ENCODE measurements around the gene CSTPP1.

- TF ChIP-seq CTCF (IDR thresholded peaks at IDR 0.05) (no peak), POLR2A (IDR thresholded peaks at IDR 0.05) (no peak)
These were observed 30.2 kb downstream of the CSTPP1 start for GRCh38 chr11:46966773-46967172.
